Karpas-422 (cell line): Measurements from ENCODE around the gene ADAMTSL4. TPM values are rescaled to one million over a fixed set of nuclear protein-coding genes. Genes with fewer than 3 reads are reported as not detected.
A peak's percentile ranks its signal among the peaks of the same experiment; 100 is the strongest.
"Not testable (repeated sequence)": the region's sequence is repeated elsewhere in the genome, so short reads cannot be mapped to it uniquely, and the experiment has no call there.

ENCODE experiments used
- DNase-seq: peaks from one replicate; pipeline ENCODE4 v3.0.0-alpha.2; 2015
- H2AFZ ChIP-seq: fragments of 200-600 bp; sonication (generic); 2 replicates; pipeline ENCODE4 v1.6.1; 2014; ENCODE audit warnings: antibody characterized with exemption, low read length, mixed read lengths
- H3K27ac ChIP-seq: fragments of 200-600 bp; sonication (generic); 2 replicates; pipeline ENCODE4 v1.5.1; 2014; ENCODE audit warnings: mild to moderate bottlenecking, low read length, moderate library complexity
- H3K27me3 ChIP-seq: fragments of 200-600 bp; sonication (generic); 2 replicates; pipeline ENCODE4 v1.6.1; 2014; ENCODE audit warnings: low read length, mixed read lengths
- H3K36me3 ChIP-seq: fragments of 200-600 bp; sonication (generic); 2 replicates; pipeline ENCODE4 v1.6.1; 2014; ENCODE audit warnings: low read length, mixed read lengths; ENCODE audit not compliant: insufficient read depth
- H3K4me1 ChIP-seq: fragments of 200-600 bp; sonication (generic); 2 replicates; pipeline ENCODE4 v1.6.1; 2014; ENCODE audit warnings: mild to moderate bottlenecking, low read length, mixed read lengths
- H3K4me2 ChIP-seq: fragments of 200-600 bp; sonication (generic); 2 replicates; pipeline ENCODE4 v1.6.1; 2014; ENCODE audit warnings: low read length, low read depth, mild to moderate bottlenecking; ENCODE audit not compliant: poor library complexity, severe bottlenecking
- H3K4me3 ChIP-seq: fragments of 200-600 bp; sonication (generic); 2 replicates; pipeline ENCODE4 v1.5.1; 2014; ENCODE audit warnings: mild to moderate bottlenecking, antibody characterized with exemption, low read length, mixed read lengths
- H3K79me2 ChIP-seq: fragments of 200-600 bp; sonication (generic); 2 replicates; pipeline ENCODE4 v1.6.1; 2014; ENCODE audit warnings: mild to moderate bottlenecking, low read length, mixed read lengths
- H3K9ac ChIP-seq: fragments of 200-600 bp; sonication (generic); 2 replicates; pipeline ENCODE4 v1.6.0; 2014; ENCODE audit warnings: low read length
- H3K9me2 ChIP-seq: fragments of 200-600 bp; sonication (generic), shearing (Covaris generic); replicated peaks from 2 replicates; pipeline ENCODE4 v1.6.0; 2014; ENCODE audit warnings: mild to moderate bottlenecking, low read length, moderate library complexity; ENCODE audit not compliant: insufficient read depth
- H3K9me3 ChIP-seq: fragments of 300-700, 200-600 bp; sonication (generic); 2 replicates; pipeline ENCODE4 v1.6.1; 2014; ENCODE audit warnings: low read length, mixed read lengths
- H4K20me1 ChIP-seq: fragments of 200-600 bp; sonication (generic); 2 replicates; pipeline ENCODE4 v1.6.1; 2014; ENCODE audit warnings: mild to moderate bottlenecking, antibody characterized with exemption, low read length, low read depth; ENCODE audit not compliant: insufficient read depth
- total RNA-seq: library from RNA; depleted of rRNA; stranded (reverse); fragments of >200 nt; shearing (Covaris generic); gene quantifications from 2 replicates; pipeline ENCODE4 v1.2.3, GENCODE V29; 2014; ENCODE audit warnings: low replicate concordance

ADAMTSL4 gene
- total RNA-seq, 1 experiment from 2014 or later = not detected

GRCh38 chr1:150564051-150564991 is 15.1 kb downstream of the ADAMTSL4 start:
- Histone ChIP-seq H3K9me2 (no peaks in the 10 kb centered on the region), H2AFZ (no peak overlapping the region), H3K4me1 (peaks cover 94% of the 10 kb centered on the region), H3K79me2 (peaks cover 4% of the 10 kb centered on the region), H4K20me1 (0 out of 2 replicates have a peak, but pooled peaks cover under 1% of the 10 kb centered on the region), H3K9ac (peak overlapping the region; percentile 63), H3K9me3 (no peaks in the 10 kb centered on the region), H3K27ac (peak overlapping the region; percentile 95), H3K4me2 (peak overlapping the region; percentile 95), H3K27me3 (no peaks in the 10 kb centered on the region), H3K4me3 (peak overlapping the region; percentile 76), H3K36me3 (no peaks in the 10 kb centered on the region)
- no peak for DNase-seq

GRCh38 chr1:150565240-150565991 is 16.2 kb downstream of the ADAMTSL4 start:
- H3K4me3 ChIP-seq, H3K36me3 ChIP-seq, H3K9me3 ChIP-seq, H3K27me3 ChIP-seq, H3K79me2 ChIP-seq, H2AFZ ChIP-seq, H4K20me1 ChIP-seq, H3K4me2 ChIP-seq, H3K9ac ChIP-seq, H3K9me2 ChIP-seq, DNase-seq: not testable (repeated sequence)
- Histone ChIP-seq H3K27ac (peak overlapping the region; percentile 95), H3K4me1 (peaks cover 97% of the 10 kb centered on the region)

- no peak overlapping the region for H2AFZ ChIP-seq
- no peak overlapping the region for H3K4me3 ChIP-seq
- DNase-seq = no peak
- H3K36me3 ChIP-seq = no peaks in the 10 kb centered on the region
- H3K79me2 ChIP-seq = peaks cover 4% of the 10 kb centered on the region
- H3K4me1 ChIP-seq = peaks cover 94% of the 10 kb centered on the region
- H3K4me2 ChIP-seq = no peak overlapping the region
- no peaks in the 10 kb centered on the region for H3K9me3 ChIP-seq
- no peaks in the 10 kb centered on the region for H3K27me3 ChIP-seq
- H3K9me2 ChIP-seq = no peaks in the 10 kb centered on the region
- H3K9ac ChIP-seq = peak overlapping the region; percentile 55
- no peaks in the 10 kb centered on the region for H4K20me1 ChIP-seq
- H3K27ac ChIP-seq = peak overlapping the region; percentile 95
Measured at GRCh38 chr1:150566589-150567340, 17.6 kb downstream of the ADAMTSL4 start.

GRCh38 chr1:150567341-150567716 is 18.1 kb downstream of the ADAMTSL4 start:
- Histone ChIP-seq H4K20me1 (no peaks in the 10 kb centered on the region), H3K9me2 (no peaks in the 10 kb centered on the region), H3K4me3 (peak overlapping the region; percentile 38; the same call in 1 of the 2 replicates), H3K27me3 (no peaks in the 10 kb centered on the region), H2AFZ (no peak overlapping the region), H3K4me2 (peak overlapping the region; percentile 60), H3K9me3 (no peaks in the 10 kb centered on the region), H3K27ac (peak overlapping the region; percentile 95), H3K9ac (peak overlapping the region; percentile 55), H3K36me3 (no peaks in the 10 kb centered on the region), H3K79me2 (peaks cover 4% of the 10 kb centered on the region), H3K4me1 (peaks cover 89% of the 10 kb centered on the region)
- no peak for DNase-seq

GRCh38 chr1:150567717-150568593 is 18.7 kb downstream of the ADAMTSL4 start:
- Histone ChIP-seq H3K4me3 (peak overlapping the region; percentile 38), H3K9ac (peak overlapping the region; percentile 55), H2AFZ (no peak overlapping the region), H3K79me2 (peaks cover 9% of the 10 kb centered on the region), H3K9me3 (no peaks in the 10 kb centered on the region), H3K4me1 (peaks cover 89% of the 10 kb centered on the region), H4K20me1 (peaks cover 1% of the 10 kb centered on the region; the same call in 1 of the 2 replicates), H3K36me3 (peaks cover 6% of the 10 kb centered on the region), H3K27me3 (no peaks in the 10 kb centered on the region), H3K9me2 (no peaks in the 10 kb centered on the region), H3K27ac (peak overlapping the region; percentile 95), H3K4me2 (peak overlapping the region; percentile 60)
- peak; percentile 58 for DNase-seq

- peaks cover 11% of the 10 kb centered on the region for H3K79me2 ChIP-seq
- peaks cover 12% of the 10 kb centered on the region for H3K36me3 ChIP-seq
Measured at GRCh38 chr1:150568594-150568966, 19.4 kb downstream of the ADAMTSL4 start.

GRCh38 chr1:150572918-150573647 is 23.9 kb downstream of the ADAMTSL4 start:
- H3K36me3 ChIP-seq = peaks cover 52% of the 10 kb centered on the region
- peaks cover 48% of the 10 kb centered on the region for H4K20me1 ChIP-seq
- H3K79me2 ChIP-seq = peaks cover 47% of the 10 kb centered on the region
- peak overlapping the region; percentile 93 for H3K27ac ChIP-seq
- peaks cover 86% of the 10 kb centered on the region for H3K4me1 ChIP-seq
- peak; percentile 76 for DNase-seq
- H3K9ac ChIP-seq = peak overlapping the region; percentile 22
- peak overlapping the region; percentile 9; the same call in 1 of the 2 replicates for H3K4me3 ChIP-seq
- H3K9me3 ChIP-seq = no peaks in the 10 kb centered on the region
- no peak overlapping the region for H2AFZ ChIP-seq
- H3K4me2 ChIP-seq = peak overlapping the region; percentile 97
- H3K27me3 ChIP-seq = no peaks in the 10 kb centered on the region
- H3K9me2 ChIP-seq = no peaks in the 10 kb centered on the region

More at GRCh38 chr1:150568594-150568966, 19.4 kb downstream of the ADAMTSL4 start:
- no peak overlapping the region for H2AFZ ChIP-seq
- peak overlapping the region; percentile 38 for H3K4me3 ChIP-seq
- H3K4me1 ChIP-seq = peaks cover 89% of the 10 kb centered on the region
- H3K9me3 ChIP-seq = no peaks in the 10 kb centered on the region
- peak overlapping the region; percentile 95 for H3K27ac ChIP-seq
- H3K27me3 ChIP-seq = no peaks in the 10 kb centered on the region
- peak; percentile 79 for DNase-seq
- H3K4me2 ChIP-seq = peak overlapping the region; percentile 60
- peak overlapping the region; percentile 55 for H3K9ac ChIP-seq
- peaks cover 8% of the 10 kb centered on the region; the same call in 1 of the 2 replicates for H4K20me1 ChIP-seq
- H3K9me2 ChIP-seq = no peaks in the 10 kb centered on the region
